ENCODE results near the gene DNAJC27. TPM values are rescaled to one million over a fixed set of nuclear protein-coding genes. Genes with fewer than 3 reads are reported as not detected.

The DNAJC27 gene
- polyA plus RNA-seq, 1 of the 3 experiments (the other 2 are of a cell fraction), result 2.4 TPM

DNA sequence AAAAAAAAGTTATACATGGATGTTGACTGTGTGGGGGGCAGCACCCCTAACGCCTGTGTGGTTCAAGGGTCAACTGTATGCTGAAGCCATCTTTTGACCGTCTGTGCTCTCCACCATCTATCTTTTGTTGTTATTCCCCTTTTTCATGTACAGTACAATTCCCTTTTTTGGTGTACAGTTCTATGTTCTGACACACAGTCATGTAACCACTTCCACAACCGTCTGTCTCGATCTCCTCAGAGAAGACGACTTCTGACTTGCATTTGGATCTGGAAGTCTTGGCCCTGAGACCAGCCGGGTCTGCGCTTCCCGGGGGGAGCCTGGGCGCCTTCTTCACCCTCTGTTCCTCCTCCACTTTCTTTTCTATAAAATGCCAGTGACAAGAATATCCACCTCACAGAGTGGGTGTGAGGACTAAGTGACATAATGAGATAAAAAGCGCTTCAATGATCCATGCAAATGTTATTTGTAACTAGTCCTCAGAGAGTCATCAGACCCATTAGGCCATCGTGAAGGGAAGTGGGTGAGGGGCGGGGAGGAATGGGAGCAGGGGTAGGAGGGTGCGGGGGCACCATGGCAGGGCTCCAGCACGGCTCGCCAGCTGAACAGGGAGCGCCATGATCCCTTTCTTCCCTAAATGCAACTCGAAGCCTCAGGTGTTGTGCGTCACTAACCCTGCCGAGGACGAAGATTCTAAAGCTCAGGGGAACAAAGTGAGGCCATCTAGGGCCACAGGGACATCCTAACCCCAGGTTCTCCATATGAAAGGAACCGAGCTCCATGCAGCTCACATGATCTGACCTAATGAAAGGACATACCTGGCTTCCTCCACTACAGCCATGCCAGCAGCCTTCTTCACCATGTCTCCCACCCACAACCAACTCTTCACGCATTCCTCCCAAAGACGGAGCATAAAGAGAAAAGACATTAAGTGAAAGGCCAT lies 68.3 kb downstream of the DNAJC27 start:
- H2AFZ ChIP-seq (ENCODE audit: low read depth), result no peak overlapping the region
- H3K27me3 ChIP-seq (ENCODE audit: insufficient read depth), result no peaks in the 10 kb centered on the region
- H3K36me3 ChIP-seq (replicated peaks in 1 of 2; ENCODE audit: control insufficient read depth in 1 of 2, insufficient read depth in 2 of 2, low read length in 1 of 2), result peaks cover 0 to 4% of the 10 kb centered on the region in 2 experiments
- DNase-seq, result no peak
- H3K9me2 ChIP-seq, result no peaks in the 10 kb centered on the region
- CTCF ChIA-PET, result no interaction called here
- H3F3A ChIP-seq (replicated peaks; ENCODE audit: insufficient read depth), result no peaks in the 10 kb centered on the region
- WGBS (ENCODE audit: low lambda C conversion rate), result 89% methylated on average over 23 of the region's 23 CpGs
- TF ChIP-seq MXI1 (IDR thresholded peaks at IDR 0.05; ENCODE audit: low read depth, low read length) (no peak), ELF1 (IDR thresholded peaks at IDR 0.05) (no peak), RFX5 (IDR thresholded peaks at IDR 0.05; ENCODE audit: low read length) (no peak), JUND (IDR thresholded peaks at IDR 0.05) (no peak), RXRA (IDR thresholded peaks at IDR 0.05; ENCODE audit: borderline replicate concordance, low read depth) (no peak), RAD21 (IDR thresholded peaks at IDR 0.05; ENCODE audit: low read length) (no peak), FOXM1 (IDR thresholded peaks at IDR 0.05; ENCODE audit: low read depth) (no peak), RCOR1 (IDR thresholded peaks at IDR 0.05; ENCODE audit: low read length) (no peak), CHD2 (IDR thresholded peaks at IDR 0.05; ENCODE audit: low read length, partially characterized antibody) (no peak), TCF12 (IDR thresholded peaks at IDR 0.05) (no peak), EZH2phosphoT487 (IDR thresholded peaks at IDR 0.05; ENCODE audit: borderline replicate concordance, low read depth) (no peak), NFIC (IDR thresholded peaks at IDR 0.05; ENCODE audit: borderline replicate concordance) (no peak), USF2 (IDR thresholded peaks at IDR 0.05; ENCODE audit: borderline replicate concordance, low read depth, low read length) (no peak), POLR2AphosphoS5 (IDR thresholded peaks at IDR 0.05; ENCODE audit: low read depth, low read length) (no peak), EP300 (IDR thresholded peaks at IDR 0.05; ENCODE audit: borderline replicate concordance in 1 of 2, low read depth in 1 of 2, low read length in 1 of 2) (no peak), GATA2 (CRISPR knock-in tag; IDR thresholded peaks at IDR 0.05) (no peak), ZBTB33 (IDR thresholded peaks at IDR 0.05; ENCODE audit: borderline replicate concordance, low read depth) (no peak)
- TF ChIP-seq, protein P1, sequence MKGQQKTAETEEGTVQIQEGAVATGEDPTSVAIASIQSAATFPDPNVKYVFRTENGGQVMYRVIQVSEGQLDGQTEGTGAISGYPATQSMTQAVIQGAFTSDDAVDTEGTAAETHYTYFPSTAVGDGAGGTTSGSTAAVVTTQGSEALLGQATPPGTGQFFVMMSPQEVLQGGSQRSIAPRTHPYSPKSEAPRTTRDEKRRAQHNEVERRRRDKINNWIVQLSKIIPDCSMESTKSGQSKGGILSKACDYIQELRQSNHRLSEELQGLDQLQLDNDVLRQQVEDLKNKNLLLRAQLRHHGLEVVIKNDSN (IDR thresholded peaks at IDR 0.05; ENCODE audit: borderline replicate concordance, low read depth), result no peak
- TF ChIP-seq, protein P2, sequence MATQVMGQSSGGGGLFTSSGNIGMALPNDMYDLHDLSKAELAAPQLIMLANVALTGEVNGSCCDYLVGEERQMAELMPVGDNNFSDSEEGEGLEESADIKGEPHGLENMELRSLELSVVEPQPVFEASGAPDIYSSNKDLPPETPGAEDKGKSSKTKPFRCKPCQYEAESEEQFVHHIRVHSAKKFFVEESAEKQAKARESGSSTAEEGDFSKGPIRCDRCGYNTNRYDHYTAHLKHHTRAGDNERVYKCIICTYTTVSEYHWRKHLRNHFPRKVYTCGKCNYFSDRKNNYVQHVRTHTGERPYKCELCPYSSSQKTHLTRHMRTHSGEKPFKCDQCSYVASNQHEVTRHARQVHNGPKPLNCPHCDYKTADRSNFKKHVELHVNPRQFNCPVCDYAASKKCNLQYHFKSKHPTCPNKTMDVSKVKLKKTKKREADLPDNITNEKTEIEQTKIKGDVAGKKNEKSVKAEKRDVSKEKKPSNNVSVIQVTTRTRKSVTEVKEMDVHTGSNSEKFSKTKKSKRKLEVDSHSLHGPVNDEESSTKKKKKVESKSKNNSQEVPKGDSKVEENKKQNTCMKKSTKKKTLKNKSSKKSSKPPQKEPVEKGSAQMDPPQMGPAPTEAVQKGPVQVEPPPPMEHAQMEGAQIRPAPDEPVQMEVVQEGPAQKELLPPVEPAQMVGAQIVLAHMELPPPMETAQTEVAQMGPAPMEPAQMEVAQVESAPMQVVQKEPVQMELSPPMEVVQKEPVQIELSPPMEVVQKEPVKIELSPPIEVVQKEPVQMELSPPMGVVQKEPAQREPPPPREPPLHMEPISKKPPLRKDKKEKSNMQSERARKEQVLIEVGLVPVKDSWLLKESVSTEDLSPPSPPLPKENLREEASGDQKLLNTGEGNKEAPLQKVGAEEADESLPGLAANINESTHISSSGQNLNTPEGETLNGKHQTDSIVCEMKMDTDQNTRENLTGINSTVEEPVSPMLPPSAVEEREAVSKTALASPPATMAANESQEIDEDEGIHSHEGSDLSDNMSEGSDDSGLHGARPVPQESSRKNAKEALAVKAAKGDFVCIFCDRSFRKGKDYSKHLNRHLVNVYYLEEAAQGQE (IDR thresholded peaks at IDR 0.05; ENCODE audit: low read depth, low read length), result no peak
- H4K20me1 ChIP-seq (ENCODE audit: insufficient read depth), result no peaks in the 10 kb centered on the region
- POLR2A ChIA-PET, result no interaction called here
- no peak overlapping the region for H3K27ac ChIP-seq (ENCODE audit: low read depth in 2 of 2, low read length in 1 of 2)
- H3K4me2 ChIP-seq, result no peak overlapping the region
- H3K4me3 ChIP-seq (ENCODE audit: low read depth in 2 of 2, low read length in 1 of 2), result no peak overlapping the region
- no peak overlapping the region for H3K9ac ChIP-seq
- H3K9me3 ChIP-seq, result no peaks in the 10 kb centered on the region
- no peaks in the 10 kb centered on the region for H3K79me2 ChIP-seq (ENCODE audit: insufficient read depth)
- peaks cover 0 to under 1% of the 10 kb centered on the region in 2 experiments; a peak in 1 of 4 replicates for H3K4me1 ChIP-seq (ENCODE audit: control insufficient read depth in 1 of 2, insufficient read depth in 2 of 2, low read depth in 1 of 2, low read length in 1 of 2)
